A549 (cell line): ENCODE measurements around the gene BMI1. TPM values are rescaled to one million over a fixed set of nuclear protein-coding genes. Genes with fewer than 3 reads are reported as not detected.

ENCODE experiments used
- ATAC-seq, 2 experiments: fragments of 200-7000 bp in 1 of 2; fragments of >200 bp in 1 of 2; cut with Nextera tagmentation in 1 of 2; cut with Tn5 transposase in 1 of 2; 3 replicates each; pipeline versions ENCODE4 v1.8.0 to v1.9.1; 2018 to 2020; ENCODE audit warnings: mild to moderate bottlenecking in 1 of 2, moderate library complexity in 1 of 2
- CTCF ChIA-PET: fragments of 300-600 bp; sonication (Branson Sonifier 250); formaldehyde crosslinking; extraction: SDS; loops from one replicate; lab custom pipeline; 2021; ENCODE audit warnings: antibody characterized with exemption, inconsistent platforms; lab: Yijun Ruan, JAX
- POLR2A ChIA-PET: fragments of 350-600 bp; formaldehyde crosslinking; extraction: SDS; loops from one replicate; lab custom pipeline; 2021; ENCODE audit warnings: antibody characterized with exemption, inconsistent platforms; lab: Yijun Ruan, JAX
- DNase-seq, 2 experiments: peaks; one replicate each; pipeline versions ENCODE4 v3.0.0 to v3.0.0-alpha.2; 2011 to 2016; ENCODE audit warnings: low read depth in 1 of 2, low spot score in 1 of 2
- FAIRE-seq: peaks from 2 replicates; lab custom pipeline; 2011; peaks lifted over from hg19 to GRCh38; lab: Jason Lieb, UNC
- H3K27ac ChIP-seq, 2 experiments: fragments of >200 bp; sonication (Bioruptor Twin); formaldehyde crosslinking; 3 replicates each; pipeline ENCODE4 v1.5.1; 2016 to 2017
- H3K4me1 ChIP-seq: fragments of >200 bp; sonication (Bioruptor Twin); formaldehyde crosslinking; 3 replicates; pipeline ENCODE4 v1.6.1; 2016
- H3K4me2 ChIP-seq: fragments of >200 bp; sonication (Bioruptor Twin); formaldehyde crosslinking; 3 replicates; pipeline ENCODE4 v1.6.1; 2016
- H3K4me3 ChIP-seq: fragments of >200 bp; sonication (Bioruptor Twin); formaldehyde crosslinking; 3 replicates; pipeline ENCODE4 v1.5.1; 2016
- H3K9me3 ChIP-seq: fragments of >200 bp; sonication (Bioruptor Twin); formaldehyde crosslinking; 3 replicates; pipeline ENCODE4 v1.6.1; 2016
- CBX2 ChIP-seq: fragments of 200-600 bp; sonication (generic); IDR thresholded peaks from 2 replicates; pipeline ENCODE4 v1.6.1; 2016; ENCODE audit warnings: low read depth, mild to moderate bottlenecking, borderline replicate concordance
- FOSL2 ChIP-seq, 2 experiments: fragments of 450-650 bp in 1 of 2; fragments of >200 bp in 1 of 2; sonication (Bioruptor Twin) in 1 of 2; formaldehyde crosslinking; IDR thresholded peaks; 2 replicates each; pipeline versions ENCODE4 v1.5.0 to v1.6.1; 2016 to 2020; ENCODE audit warnings: mild to moderate bottlenecking in 1 of 2, moderate library complexity in 1 of 2
- GATA3 ChIP-seq: IDR thresholded peaks from 2 replicates; pipeline ENCODE4 v1.6.1; 2012; ENCODE audit warnings: borderline replicate concordance
- HOXA7 ChIP-seq: fragments of 250-450 bp; sonication (Bioruptor Pico); IDR thresholded peaks from 2 replicates; pipeline ENCODE4 v1.5.0; 2020; ENCODE audit warnings: mild to moderate bottlenecking, moderate library complexity
- HOXB5 ChIP-seq: fragments of 250-450 bp; sonication (Bioruptor Pico); IDR thresholded peaks from 2 replicates; pipeline ENCODE4 v1.5.0; 2020; ENCODE audit warnings: mild to moderate bottlenecking, moderate library complexity
- KDM1A ChIP-seq: fragments of 200-600 bp; sonication (generic); IDR thresholded peaks from 2 replicates; pipeline ENCODE4 v1.6.1; 2016; ENCODE audit warnings: low read depth, mild to moderate bottlenecking
- MAZ ChIP-seq: fragments of 150-350 bp; IDR thresholded peaks from 2 replicates; pipeline ENCODE4 v1.6.1; 2014; ENCODE audit warnings: antibody characterized with exemption, low read depth, low read length, borderline replicate concordance
- MYC ChIP-seq: IDR thresholded peaks from 2 replicates; pipeline ENCODE4 v1.6.1; 2012; ENCODE audit warnings: mild to moderate bottlenecking, inconsistent platforms, low read length, improper control_type of control experiment, borderline replicate concordance
- NR3C1 ChIP-seq: fragments of >200 bp; sonication (Bioruptor Twin); formaldehyde crosslinking; IDR thresholded peaks from 3 replicates; pipeline ENCODE4 v1.6.1; 2017
- POLR2A ChIP-seq: IDR thresholded peaks from 2 replicates; pipeline ENCODE4 v1.6.1; 2012; ENCODE audit warnings: mild to moderate bottlenecking, low read length
- RAD21 ChIP-seq, 2 experiments: fragments of >200 bp in 1 of 2; sonication (Bioruptor Twin) in 1 of 2; formaldehyde crosslinking in 1 of 2; IDR thresholded peaks in 1 of 2; conservative IDR thresholded peaks in 1 of 2; 2 replicates in 1 of 2; 3 replicates in 1 of 2; pipeline ENCODE4 v1.6.1; 2012 to 2018; ENCODE audit warnings: inconsistent platforms in 1 of 2
- RARB ChIP-seq: fragments of 250-450 bp; sonication (Bioruptor Pico); IDR thresholded peaks from 2 replicates; pipeline ENCODE4 v1.8.0; 2021; ENCODE audit warnings: mild to moderate bottlenecking, moderate library complexity
- RFX5 ChIP-seq: fragments of 450-650 bp; IDR thresholded peaks from 2 replicates; pipeline ENCODE4 v1.7.1; 2014; ENCODE audit warnings: antibody characterized with exemption, mild to moderate bottlenecking, moderate library complexity
- RNF2 ChIP-seq: fragments of 200-600 bp; sonication (generic); IDR thresholded peaks from 2 replicates; pipeline ENCODE4 v1.6.1; 2016; ENCODE audit warnings: low read depth, mild to moderate bottlenecking, antibody characterized with exemption, moderate library complexity, borderline replicate concordance
- ZC3H11A ChIP-seq: fragments of 450-650 bp; IDR thresholded peaks from 2 replicates; pipeline ENCODE4 v1.6.1; 2014; ENCODE audit warnings: antibody characterized with exemption, mild to moderate bottlenecking
- WGBS: methylation state at CpG from one replicate; pipeline ENCODE4 v1.1.6; 2017; ENCODE audit errors: missing lambda C conversion rate; 5-methylcytosine and 5-hydroxymethylcytosine counted together
- polyA plus RNA-seq, 4 experiments: library from polyadenylated mRNA; depleted of rRNA in 3 of 4; stranded (reverse); fragments of >200 nt; fragmentation: RNase III in 1 of 4; extraction: RNeasy Plus Mini Kit Qiagen cat#74134 plus additional on column Dnase treatment in 1 of 4; gene quantifications; 2 replicates in 3 of 4; 3 replicates in 1 of 4; pipeline ENCODE4 v1.2.3, GENCODE V29; 2011 to 2017
- TF ChIP-seq, protein P1 (sequence below): IDR thresholded peaks from 2 replicates; pipeline ENCODE4 v1.6.1; 2012
- TF ChIP-seq, protein P2 (sequence below): fragments of >200 bp; sonication (Bioruptor Twin); formaldehyde crosslinking; IDR thresholded peaks from 3 replicates; pipeline ENCODE4 v1.5.1; 2016
- TF ChIP-seq, protein P3 (sequence below): IDR thresholded peaks from 2 replicates; pipeline ENCODE4 v1.6.1; 2012; ENCODE audit warnings: low read depth, borderline replicate concordance

The BMI1 gene
- polyA plus RNA-seq, 2 of the 4 experiments (the other 2 are of a cell fraction) = 44.4 to 77.3 TPM

DNA sequence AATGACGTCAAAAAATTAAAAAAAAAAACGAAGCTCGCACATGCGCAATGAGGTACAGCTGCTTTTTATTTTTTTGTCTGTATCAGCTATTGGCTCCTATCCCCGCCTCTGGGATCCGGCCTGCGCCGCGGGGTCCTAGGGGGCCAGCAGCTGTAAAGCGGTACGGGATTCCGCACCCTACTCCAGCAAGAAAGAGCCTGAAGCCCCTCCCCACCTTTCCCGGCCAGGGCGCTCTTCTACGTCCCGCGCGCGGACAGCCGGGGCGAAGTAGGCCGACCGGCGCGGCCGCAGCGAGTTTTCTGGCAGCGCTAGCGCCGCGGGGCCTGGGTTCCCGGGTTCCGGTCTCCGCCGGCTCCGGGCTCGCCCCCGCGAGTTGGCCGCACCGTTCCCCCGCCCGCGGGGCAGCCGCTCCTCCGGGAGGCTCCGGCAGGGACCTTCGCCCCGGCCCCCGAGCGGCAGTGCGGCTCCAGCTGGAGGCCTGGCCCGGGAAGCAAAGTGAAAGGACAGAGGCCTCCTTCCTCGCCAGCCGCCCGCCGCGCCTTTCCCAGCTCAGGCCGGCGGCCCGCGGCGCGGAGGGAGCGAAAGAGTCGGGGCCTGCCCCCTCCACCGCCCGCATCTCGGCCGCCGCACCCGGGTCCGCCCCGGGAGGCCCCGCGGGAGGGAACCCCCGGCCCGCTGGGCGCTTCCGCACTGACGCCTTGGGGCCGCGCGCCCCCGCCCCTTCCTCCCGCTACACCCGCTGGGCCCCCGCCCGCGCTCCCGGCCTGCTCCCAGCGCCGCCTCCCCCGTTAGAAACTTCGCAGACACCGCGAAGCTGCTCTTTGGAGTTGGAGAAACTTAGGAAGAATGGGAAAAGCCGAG lies 19.7 kb downstream of the BMI1 start (continued):
- TF ChIP-seq GATA3 (0 out of 2 replicates have a peak, but pooled peaks have one; percentile 10), POLR2A (peak; percentile 40), NR3C1 (no peak), RFX5 (no peak), HOXB5 (CRISPR knock-in tag) (no peak)
- TF ChIP-seq, protein P1, sequence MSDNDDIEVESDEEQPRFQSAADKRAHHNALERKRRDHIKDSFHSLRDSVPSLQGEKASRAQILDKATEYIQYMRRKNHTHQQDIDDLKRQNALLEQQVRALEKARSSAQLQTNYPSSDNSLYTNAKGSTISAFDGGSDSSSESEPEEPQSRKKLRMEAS = peak; percentile 20

DNA sequence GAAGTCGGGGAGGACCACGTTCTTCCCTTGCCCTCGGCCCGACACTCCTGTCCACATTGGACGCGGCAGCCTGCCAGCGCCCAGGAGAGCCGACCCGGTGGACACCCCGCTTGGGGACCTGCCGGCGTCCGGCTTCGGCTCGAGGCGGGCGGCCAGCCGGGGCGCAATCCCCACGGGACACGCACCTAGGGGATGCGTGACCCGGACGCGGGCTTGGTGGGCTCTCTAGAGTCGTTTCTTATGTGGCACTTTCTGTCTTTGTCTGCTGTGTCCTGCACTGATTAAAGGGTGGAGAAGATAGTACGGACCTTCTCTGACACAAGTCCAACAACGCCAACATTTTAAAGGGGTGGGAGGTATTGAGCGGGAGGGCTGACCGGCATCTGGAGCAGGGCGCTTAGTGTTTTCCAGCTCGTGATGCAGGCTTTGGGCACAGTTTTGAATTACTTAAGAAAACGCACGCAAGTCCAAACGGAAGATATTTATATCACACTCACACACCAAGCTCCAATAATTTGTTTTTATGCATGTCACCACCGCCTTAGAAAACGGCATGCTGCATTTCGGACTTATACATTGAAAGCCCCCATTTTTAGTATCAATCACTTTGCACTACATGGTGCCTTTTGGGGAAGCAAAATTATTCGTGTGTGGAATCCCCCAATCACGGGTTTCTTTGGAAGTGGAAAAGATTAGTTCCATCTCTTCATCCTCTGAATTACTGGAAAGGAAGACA lies 20.5 kb downstream of the BMI1 start:
- no peak for FAIRE-seq
- DNase-seq = peak; percentile 30 to 44
- peak; percentile 67 to 70 for ATAC-seq
- H3K4me2 ChIP-seq = peak overlapping the region; percentile 93
- POLR2A ChIA-PET = interaction anchor here (0.7 to 2.3 kb wide), 8 partner anchors 9 to 338 kb away, joined by 3 to 21 read pairs (median 7); partner anchors contain the start of gene DNAJC1
- TF ChIP-seq, protein P2, sequence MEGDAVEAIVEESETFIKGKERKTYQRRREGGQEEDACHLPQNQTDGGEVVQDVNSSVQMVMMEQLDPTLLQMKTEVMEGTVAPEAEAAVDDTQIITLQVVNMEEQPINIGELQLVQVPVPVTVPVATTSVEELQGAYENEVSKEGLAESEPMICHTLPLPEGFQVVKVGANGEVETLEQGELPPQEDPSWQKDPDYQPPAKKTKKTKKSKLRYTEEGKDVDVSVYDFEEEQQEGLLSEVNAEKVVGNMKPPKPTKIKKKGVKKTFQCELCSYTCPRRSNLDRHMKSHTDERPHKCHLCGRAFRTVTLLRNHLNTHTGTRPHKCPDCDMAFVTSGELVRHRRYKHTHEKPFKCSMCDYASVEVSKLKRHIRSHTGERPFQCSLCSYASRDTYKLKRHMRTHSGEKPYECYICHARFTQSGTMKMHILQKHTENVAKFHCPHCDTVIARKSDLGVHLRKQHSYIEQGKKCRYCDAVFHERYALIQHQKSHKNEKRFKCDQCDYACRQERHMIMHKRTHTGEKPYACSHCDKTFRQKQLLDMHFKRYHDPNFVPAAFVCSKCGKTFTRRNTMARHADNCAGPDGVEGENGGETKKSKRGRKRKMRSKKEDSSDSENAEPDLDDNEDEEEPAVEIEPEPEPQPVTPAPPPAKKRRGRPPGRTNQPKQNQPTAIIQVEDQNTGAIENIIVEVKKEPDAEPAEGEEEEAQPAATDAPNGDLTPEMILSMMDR = no peak
- TF ChIP-seq RAD21 (conservative IDR thresholded peaks at IDR 0.05 in 1 of 2, IDR thresholded peaks at IDR 0.05 in 1 of 2) (peak in 1 of 2 experiments; percentile 15; a peak in 1 of 5 replicates), CBX2 (no peak), HOXA7 (CRISPR knock-in tag) (no peak), RARB (CRISPR knock-in tag) (no peak), RNF2 (peak; percentile 91; the same call in 1 of the 2 replicates)
- TF ChIP-seq, protein P3, sequence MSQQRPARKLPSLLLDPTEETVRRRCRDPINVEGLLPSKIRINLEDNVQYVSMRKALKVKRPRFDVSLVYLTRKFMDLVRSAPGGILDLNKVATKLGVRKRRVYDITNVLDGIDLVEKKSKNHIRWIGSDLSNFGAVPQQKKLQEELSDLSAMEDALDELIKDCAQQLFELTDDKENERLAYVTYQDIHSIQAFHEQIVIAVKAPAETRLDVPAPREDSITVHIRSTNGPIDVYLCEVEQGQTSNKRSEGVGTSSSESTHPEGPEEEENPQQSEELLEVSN = peak; percentile 58; the same call in 1 of the 2 replicates
- TF ChIP-seq, protein P1 = 0 out of 2 replicates have a peak, but pooled peaks have one; percentile 41
- WGBS = 15% methylated on average over 32 of the region's 40 CpGs
- CTCF ChIA-PET = interaction anchor here (0.7 to 1.5 kb wide), 5 partner anchors 10 to 647 kb away, joined by 3 to 4 read pairs (median 3); no protein-coding TSS in a partner anchor
- peaks cover 9% of the 10 kb centered on the region; the same call in 1 of the 3 replicates for H3K4me1 ChIP-seq
- no peaks in the 10 kb centered on the region for H3K9me3 ChIP-seq
- peak overlapping the region; percentile 73 for H3K4me3 ChIP-seq
- peak overlapping the region; percentile 92 to 99 for H3K27ac ChIP-seq

DNA sequence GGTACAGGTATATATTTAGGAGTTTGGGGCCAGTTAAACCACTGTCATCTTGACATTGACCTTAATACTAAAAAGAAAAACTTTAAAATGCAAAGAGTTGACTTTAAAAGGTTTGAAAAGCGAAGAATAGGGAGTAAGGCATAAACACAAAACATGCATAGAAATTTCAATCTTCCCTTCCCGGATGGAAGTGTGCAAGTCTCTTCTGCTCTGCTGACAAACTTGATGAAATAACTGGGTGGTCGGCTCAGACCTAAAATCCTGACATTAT lies 21.0 kb downstream of the BMI1 start:
- H3K4me2 ChIP-seq = peak overlapping the region; percentile 93
- TF ChIP-seq HOXB5 (CRISPR knock-in tag) = no peak
- TF ChIP-seq HOXA7 (CRISPR knock-in tag) = no peak
- no peak for TF ChIP-seq MAZ
- no peak for TF ChIP-seq ZC3H11A
- TF ChIP-seq MYC = no peak
- no peak for TF ChIP-seq FOSL2 (IDR thresholded peaks at IDR 0.05)
- TF ChIP-seq FOSL2 (CRISPR knock-in tag; IDR thresholded peaks at IDR 0.05) = no peak
- no peak for TF ChIP-seq KDM1A
- TF ChIP-seq, all 56 proteins: peak for 0
- 73% methylated on average over 3 of the region's 3 CpGs for WGBS
- CTCF ChIA-PET = interaction anchor here (0.7 to 1.5 kb wide), 3 partner anchors 23 to 647 kb away, joined by 3 read pairs; no protein-coding TSS in a partner anchor
- POLR2A ChIA-PET = interaction anchor here (2.3 kb wide), 2 partner anchors 8 to 86 kb away, joined by 7 to 14 read pairs; no protein-coding TSS in a partner anchor
- ATAC-seq (no peak), FAIRE-seq (no peak), DNase-seq (no peak)
- H3K4me3 ChIP-seq = peak overlapping the region; percentile 73; the same call in 2 of the 3 replicates
- H3K27ac ChIP-seq = no peak overlapping the region
- no peaks in the 10 kb centered on the region for H3K9me3 ChIP-seq
- peaks cover 9% of the 10 kb centered on the region; the same call in 1 of the 3 replicates for H3K4me1 ChIP-seq
